A549 (cell line): ENCODE data around the gene DAGLB. TPM values are rescaled to one million over a fixed set of nuclear protein-coding genes. Genes with fewer than 3 reads are reported as not detected.
"Not testable (repeated sequence)": the region's sequence is repeated elsewhere in the genome, so short reads cannot be mapped to it uniquely, and the experiment has no call there.

Experiments
- ATAC-seq, 2 experiments: fragments of 200-7000 bp in 1 of 2; fragments of >200 bp in 1 of 2; cut with Nextera tagmentation in 1 of 2; cut with Tn5 transposase in 1 of 2; 3 replicates each; pipeline versions ENCODE4 v1.8.0 to v1.9.1; 2018 to 2020; ENCODE audit warnings: mild to moderate bottlenecking in 1 of 2, moderate library complexity in 1 of 2
- CTCF ChIA-PET: fragments of 300-600 bp; sonication (Branson Sonifier 250); formaldehyde crosslinking; extraction: SDS; loops from one replicate; lab custom pipeline; 2021; ENCODE audit warnings: antibody characterized with exemption, inconsistent platforms; lab: Yijun Ruan, JAX
- POLR2A ChIA-PET: fragments of 350-600 bp; formaldehyde crosslinking; extraction: SDS; loops from one replicate; lab custom pipeline; 2021; ENCODE audit warnings: antibody characterized with exemption, inconsistent platforms; lab: Yijun Ruan, JAX
- DNase-seq, 2 experiments: peaks; one replicate each; pipeline versions ENCODE4 v3.0.0 to v3.0.0-alpha.2; 2011 to 2016; ENCODE audit warnings: low read depth in 1 of 2, low spot score in 1 of 2
- FAIRE-seq: peaks from 2 replicates; lab custom pipeline; 2011; peaks lifted over from hg19 to GRCh38; lab: Jason Lieb, UNC
- H3K27ac ChIP-seq, 2 experiments: fragments of >200 bp; sonication (Bioruptor Twin); formaldehyde crosslinking; 3 replicates each; pipeline ENCODE4 v1.5.1; 2016 to 2017
- H3K4me1 ChIP-seq: fragments of >200 bp; sonication (Bioruptor Twin); formaldehyde crosslinking; 3 replicates; pipeline ENCODE4 v1.6.1; 2016
- H3K4me2 ChIP-seq: fragments of >200 bp; sonication (Bioruptor Twin); formaldehyde crosslinking; 3 replicates; pipeline ENCODE4 v1.6.1; 2016
- H3K4me3 ChIP-seq: fragments of >200 bp; sonication (Bioruptor Twin); formaldehyde crosslinking; 3 replicates; pipeline ENCODE4 v1.5.1; 2016
- H3K9me3 ChIP-seq: fragments of >200 bp; sonication (Bioruptor Twin); formaldehyde crosslinking; 3 replicates; pipeline ENCODE4 v1.6.1; 2016
- EP300 ChIP-seq, 2 experiments: fragments of >200 bp; sonication (Bioruptor Twin); formaldehyde crosslinking; IDR thresholded peaks; 2 replicates in 1 of 2; 3 replicates in 1 of 2; pipeline ENCODE4 v1.6.1; 2016 to 2017
- ESRRA ChIP-seq: fragments of 150-350 bp; IDR thresholded peaks from 2 replicates; pipeline ENCODE4 v1.6.1; 2014; ENCODE audit warnings: mild to moderate bottlenecking, low read length, borderline replicate concordance
- FOSL2 ChIP-seq, 2 experiments: fragments of 450-650 bp in 1 of 2; fragments of >200 bp in 1 of 2; sonication (Bioruptor Twin) in 1 of 2; formaldehyde crosslinking; IDR thresholded peaks; 2 replicates each; pipeline versions ENCODE4 v1.5.0 to v1.6.1; 2016 to 2020; ENCODE audit warnings: mild to moderate bottlenecking in 1 of 2, moderate library complexity in 1 of 2
- FOXS1 ChIP-seq: fragments of 250-450 bp; sonication (Bioruptor Pico); IDR thresholded peaks from 2 replicates; pipeline ENCODE4 v1.5.0; 2020; ENCODE audit warnings: mild to moderate bottlenecking, moderate library complexity
- GATA3 ChIP-seq: IDR thresholded peaks from 2 replicates; pipeline ENCODE4 v1.6.1; 2012; ENCODE audit warnings: borderline replicate concordance
- HEYL ChIP-seq: fragments of 250-450 bp; sonication (Bioruptor Pico); IDR thresholded peaks from 2 replicates; pipeline ENCODE4 v1.8.0; 2021; ENCODE audit warnings: mild to moderate bottlenecking, moderate library complexity
- HOXA7 ChIP-seq: fragments of 250-450 bp; sonication (Bioruptor Pico); IDR thresholded peaks from 2 replicates; pipeline ENCODE4 v1.5.0; 2020; ENCODE audit warnings: mild to moderate bottlenecking, moderate library complexity
- MAFK ChIP-seq: fragments of 450-650 bp; IDR thresholded peaks from 2 replicates; pipeline ENCODE4 v1.6.1; 2014; ENCODE audit not compliant: partially characterized antibody
- MAZ ChIP-seq: fragments of 150-350 bp; IDR thresholded peaks from 2 replicates; pipeline ENCODE4 v1.6.1; 2014; ENCODE audit warnings: antibody characterized with exemption, low read depth, low read length, borderline replicate concordance
- TP53 ChIP-seq: fragments of 250-450 bp; sonication (Bioruptor Pico); IDR thresholded peaks from 2 replicates; pipeline ENCODE4 v1.5.0; 2021; ENCODE audit warnings: mild to moderate bottlenecking, moderate library complexity
- ZC3H11A ChIP-seq: fragments of 450-650 bp; IDR thresholded peaks from 2 replicates; pipeline ENCODE4 v1.6.1; 2014; ENCODE audit warnings: antibody characterized with exemption, mild to moderate bottlenecking
- ZNF302 ChIP-seq: fragments of 250-450 bp; sonication (Bioruptor Pico); IDR thresholded peaks from 2 replicates; pipeline ENCODE4 v1.9.0; 2021; ENCODE audit warnings: inconsistent platforms, mild to moderate bottlenecking, moderate library complexity
- WGBS: methylation state at CpG from one replicate; pipeline ENCODE4 v1.1.6; 2017; ENCODE audit errors: missing lambda C conversion rate; 5-methylcytosine and 5-hydroxymethylcytosine counted together
- polyA plus RNA-seq, 4 experiments: library from polyadenylated mRNA; depleted of rRNA in 3 of 4; stranded (reverse); fragments of >200 nt; fragmentation: RNase III in 1 of 4; extraction: RNeasy Plus Mini Kit Qiagen cat#74134 plus additional on column Dnase treatment in 1 of 4; gene quantifications; 2 replicates in 3 of 4; 3 replicates in 1 of 4; pipeline ENCODE4 v1.2.3, GENCODE V29; 2011 to 2017
- TF ChIP-seq, protein P1 (sequence below): fragments of >200 bp; sonication (Bioruptor Twin); formaldehyde crosslinking; IDR thresholded peaks from 3 replicates; pipeline ENCODE4 v1.5.1; 2016
- TF ChIP-seq, protein P2 (sequence below): fragments of >200 bp; sonication (Bioruptor Twin); formaldehyde crosslinking; IDR thresholded peaks from 3 replicates; pipeline ENCODE4 v1.6.1; 2016
- TF ChIP-seq, protein P3 (sequence below): IDR thresholded peaks from 2 replicates; pipeline ENCODE4 v1.6.1; 2012
- TF ChIP-seq, protein P4 (sequence below): fragments of 150-350 bp; IDR thresholded peaks from 2 replicates; pipeline ENCODE4 v1.6.1; 2014; ENCODE audit warnings: low read depth, mild to moderate bottlenecking, low read length
- TF ChIP-seq, protein P5 (sequence below): fragments of 250-450 bp; sonication (Bioruptor Pico); IDR thresholded peaks from 2 replicates; pipeline ENCODE4 v1.5.0; 2020; ENCODE audit warnings: low read depth, mild to moderate bottlenecking, moderate library complexity

Gene DAGLB
- polyA plus RNA-seq, 2 of the 4 experiments (the other 2 are of a cell fraction), result 14.5 to 19.7 TPM

DNA sequence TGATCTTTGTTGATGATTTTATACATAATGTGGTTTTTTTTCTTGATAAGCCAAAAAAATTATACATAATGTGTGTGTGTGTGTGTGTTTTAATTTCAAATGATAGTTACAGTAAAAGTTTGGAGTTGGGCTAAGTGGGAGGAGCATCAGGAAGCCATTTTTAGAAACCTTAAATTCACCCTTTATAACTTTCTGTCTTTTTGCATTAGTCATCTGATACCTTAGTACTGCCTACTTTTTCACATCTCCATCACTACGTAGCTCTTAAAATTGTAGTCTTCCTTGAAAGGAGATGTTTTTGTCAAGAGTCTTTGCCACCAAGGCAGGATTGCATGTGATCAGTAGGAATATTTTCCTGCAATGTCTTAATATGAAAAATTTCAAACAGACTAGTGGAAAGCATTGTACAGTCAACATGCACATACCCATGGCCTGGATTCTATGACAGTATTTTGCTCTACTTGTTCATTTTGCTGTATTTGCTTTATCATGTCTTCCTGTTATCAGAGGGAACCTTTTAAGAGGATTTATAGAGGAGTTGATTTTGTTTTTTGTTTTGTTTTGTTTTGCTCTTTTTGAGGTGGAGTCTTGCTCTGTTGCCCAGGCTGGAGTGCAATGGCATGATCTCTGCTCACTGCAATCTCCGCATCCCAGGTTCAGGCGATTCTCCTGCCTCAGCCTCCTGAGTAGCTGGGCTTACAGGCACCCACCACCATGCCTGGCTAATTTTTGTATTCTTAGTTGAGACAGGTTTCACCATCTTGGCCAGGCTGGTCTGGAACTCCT is 67.3 kb downstream of the DAGLB start:
- no peak overlapping the region for H3K27ac ChIP-seq
- TF ChIP-seq ESRRA (no peak), TP53 (no peak), HEYL (CRISPR knock-in tag) (no peak)
- TF ChIP-seq, protein P1, sequence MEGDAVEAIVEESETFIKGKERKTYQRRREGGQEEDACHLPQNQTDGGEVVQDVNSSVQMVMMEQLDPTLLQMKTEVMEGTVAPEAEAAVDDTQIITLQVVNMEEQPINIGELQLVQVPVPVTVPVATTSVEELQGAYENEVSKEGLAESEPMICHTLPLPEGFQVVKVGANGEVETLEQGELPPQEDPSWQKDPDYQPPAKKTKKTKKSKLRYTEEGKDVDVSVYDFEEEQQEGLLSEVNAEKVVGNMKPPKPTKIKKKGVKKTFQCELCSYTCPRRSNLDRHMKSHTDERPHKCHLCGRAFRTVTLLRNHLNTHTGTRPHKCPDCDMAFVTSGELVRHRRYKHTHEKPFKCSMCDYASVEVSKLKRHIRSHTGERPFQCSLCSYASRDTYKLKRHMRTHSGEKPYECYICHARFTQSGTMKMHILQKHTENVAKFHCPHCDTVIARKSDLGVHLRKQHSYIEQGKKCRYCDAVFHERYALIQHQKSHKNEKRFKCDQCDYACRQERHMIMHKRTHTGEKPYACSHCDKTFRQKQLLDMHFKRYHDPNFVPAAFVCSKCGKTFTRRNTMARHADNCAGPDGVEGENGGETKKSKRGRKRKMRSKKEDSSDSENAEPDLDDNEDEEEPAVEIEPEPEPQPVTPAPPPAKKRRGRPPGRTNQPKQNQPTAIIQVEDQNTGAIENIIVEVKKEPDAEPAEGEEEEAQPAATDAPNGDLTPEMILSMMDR, result no peak
- WGBS, result 94% methylated on average over 3 of the region's 3 CpGs
- ChIA-PET CTCF (interaction anchor here (0.7 to 1.1 kb wide), 3 partner anchors 12 to 30 kb away, joined by 3 read pairs; no protein-coding TSS in a partner anchor), POLR2A (no interaction called here)
- peaks cover 71% of the 10 kb centered on the region for H3K4me1 ChIP-seq
- H3K4me3 ChIP-seq, result no peak overlapping the region
- H3K4me2 ChIP-seq, result peak overlapping the region; percentile 16; the same call in 1 of the 3 replicates
- no peak for FAIRE-seq
- no peak for DNase-seq
- no peaks in the 10 kb centered on the region for H3K9me3 ChIP-seq
- ATAC-seq, result no peak

DNA sequence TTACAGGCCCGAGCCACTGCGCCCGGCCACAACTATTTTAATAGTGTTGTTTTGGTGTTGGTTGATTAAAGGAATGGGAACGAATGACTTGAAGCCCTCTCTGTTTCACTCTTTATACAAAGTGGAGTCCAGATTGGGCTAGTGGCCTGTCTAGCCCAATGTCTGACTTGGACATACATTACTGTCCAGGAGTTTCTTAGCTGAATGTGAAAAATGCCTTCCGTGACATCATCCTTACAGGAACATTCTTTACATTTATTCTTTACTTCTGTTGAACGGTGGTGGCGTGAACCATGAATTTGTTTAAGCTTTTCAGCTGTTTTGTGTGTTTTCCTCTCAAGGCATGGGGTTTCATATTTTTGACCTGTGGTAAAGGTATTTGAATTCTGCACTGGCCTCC is 67.9 kb downstream of the DAGLB start:
- WGBS, result 81% methylated on average over 7 of the region's 7 CpGs
- Histone ChIP-seq H3K4me1 (peaks cover 68% of the 10 kb centered on the region), H3K27ac (no peak overlapping the region), H3K9me3 (no peaks in the 10 kb centered on the region), H3K4me3 (no peak overlapping the region), H3K4me2 (peak overlapping the region; percentile 16; the same call in 1 of the 3 replicates)
- ChIA-PET CTCF (interaction anchor here (1.1 kb wide), 1 partner anchor 15 kb away, joined by 3 read pairs; no protein-coding TSS in a partner anchor), POLR2A (no interaction called here)
- TF ChIP-seq HEYL (CRISPR knock-in tag) (no peak), TP53 (no peak), ZC3H11A (no peak), FOXS1 (CRISPR knock-in tag) (no peak)
- no peak for DNase-seq
- no peak for FAIRE-seq
- ATAC-seq, result no peak

DNA sequence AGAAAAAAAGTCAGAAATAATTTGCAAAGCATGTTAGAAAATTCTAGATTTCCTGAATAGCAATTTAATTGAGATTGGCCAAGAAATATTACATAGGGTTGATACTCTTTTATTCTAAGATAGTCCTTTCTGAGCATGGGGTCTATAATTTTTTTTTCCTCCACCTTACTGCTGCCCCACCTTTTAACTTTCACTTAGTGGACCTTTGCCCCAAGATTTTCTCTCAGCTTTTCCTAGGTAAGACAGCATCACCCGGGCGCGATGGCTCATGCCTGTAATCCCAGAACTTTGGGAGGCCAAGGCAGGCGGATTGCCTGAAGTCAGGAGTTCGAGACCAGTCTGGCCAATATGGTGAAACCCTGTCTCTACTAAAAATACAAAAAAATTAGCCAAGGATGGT is 69.2 kb downstream of the DAGLB start:
- FAIRE-seq, POLR2A ChIA-PET, H3K4me2 ChIP-seq, DNase-seq, H3K9me3 ChIP-seq, H3K4me3 ChIP-seq, H3K27ac ChIP-seq, ATAC-seq: not testable (repeated sequence)
- peaks cover 54% of the 10 kb centered on the region for H3K4me1 ChIP-seq
- WGBS, result 93% methylated on average over 5 of the region's 5 CpGs
- CTCF ChIA-PET, result interaction anchor here (0.8 kb wide), 1 partner anchor 59 kb away, joined by 3 read pairs; no protein-coding TSS in a partner anchor

DNA sequence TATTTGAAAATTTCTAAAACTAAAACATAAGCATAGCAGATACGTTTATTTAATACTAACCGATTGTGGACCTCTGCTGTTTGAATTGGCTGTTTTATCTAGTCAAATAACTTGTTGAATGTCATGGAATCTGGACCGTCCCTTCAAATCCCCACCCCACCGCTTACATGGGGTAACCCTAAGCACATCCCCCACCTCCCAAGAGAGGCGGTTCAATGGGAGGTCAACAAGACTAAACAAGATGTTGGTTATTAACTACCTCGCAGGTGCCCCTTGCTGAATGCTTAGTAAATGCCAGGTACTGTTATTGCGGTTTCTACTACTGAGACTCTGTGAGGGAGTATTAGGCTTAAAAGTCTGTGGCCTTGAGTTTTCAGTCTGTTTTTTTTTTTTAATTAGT is 70.9 kb downstream of the DAGLB start:
- Histone ChIP-seq H3K4me1 (peaks cover 37% of the 10 kb centered on the region), H3K4me3 (peak overlapping the region; percentile 96), H3K27ac (peak overlapping the region; percentile 95 to 98; a peak in 4 of 6 replicates), H3K4me2 (peak overlapping the region; percentile 76), H3K9me3 (no peaks in the 10 kb centered on the region)
- ATAC-seq (no peak), FAIRE-seq (no peak), DNase-seq (no peak)
- TF ChIP-seq, protein P2, sequence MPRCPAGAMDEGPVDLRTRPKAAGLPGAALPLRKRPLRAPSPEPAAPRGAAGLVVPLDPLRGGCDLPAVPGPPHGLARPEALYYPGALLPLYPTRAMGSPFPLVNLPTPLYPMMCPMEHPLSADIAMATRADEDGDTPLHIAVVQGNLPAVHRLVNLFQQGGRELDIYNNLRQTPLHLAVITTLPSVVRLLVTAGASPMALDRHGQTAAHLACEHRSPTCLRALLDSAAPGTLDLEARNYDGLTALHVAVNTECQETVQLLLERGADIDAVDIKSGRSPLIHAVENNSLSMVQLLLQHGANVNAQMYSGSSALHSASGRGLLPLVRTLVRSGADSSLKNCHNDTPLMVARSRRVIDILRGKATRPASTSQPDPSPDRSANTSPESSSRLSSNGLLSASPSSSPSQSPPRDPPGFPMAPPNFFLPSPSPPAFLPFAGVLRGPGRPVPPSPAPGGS, result no peak
- no peak for TF ChIP-seq HOXA7 (CRISPR knock-in tag)
- no peak for TF ChIP-seq ZNF302 (CRISPR knock-in tag)
- TF ChIP-seq, protein P3, sequence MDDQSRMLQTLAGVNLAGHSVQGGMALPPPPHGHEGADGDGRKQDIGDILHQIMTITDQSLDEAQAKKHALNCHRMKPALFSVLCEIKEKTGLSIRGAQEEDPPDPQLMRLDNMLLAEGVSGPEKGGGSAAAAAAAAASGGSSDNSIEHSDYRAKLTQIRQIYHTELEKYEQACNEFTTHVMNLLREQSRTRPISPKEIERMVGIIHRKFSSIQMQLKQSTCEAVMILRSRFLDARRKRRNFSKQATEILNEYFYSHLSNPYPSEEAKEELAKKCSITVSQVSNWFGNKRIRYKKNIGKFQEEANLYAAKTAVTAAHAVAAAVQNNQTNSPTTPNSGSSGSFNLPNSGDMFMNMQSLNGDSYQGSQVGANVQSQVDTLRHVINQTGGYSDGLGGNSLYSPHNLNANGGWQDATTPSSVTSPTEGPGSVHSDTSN, result no peak
- TF ChIP-seq, protein P4, sequence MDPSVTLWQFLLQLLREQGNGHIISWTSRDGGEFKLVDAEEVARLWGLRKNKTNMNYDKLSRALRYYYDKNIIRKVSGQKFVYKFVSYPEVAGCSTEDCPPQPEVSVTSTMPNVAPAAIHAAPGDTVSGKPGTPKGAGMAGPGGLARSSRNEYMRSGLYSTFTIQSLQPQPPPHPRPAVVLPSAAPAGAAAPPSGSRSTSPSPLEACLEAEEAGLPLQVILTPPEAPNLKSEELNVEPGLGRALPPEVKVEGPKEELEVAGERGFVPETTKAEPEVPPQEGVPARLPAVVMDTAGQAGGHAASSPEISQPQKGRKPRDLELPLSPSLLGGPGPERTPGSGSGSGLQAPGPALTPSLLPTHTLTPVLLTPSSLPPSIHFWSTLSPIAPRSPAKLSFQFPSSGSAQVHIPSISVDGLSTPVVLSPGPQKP, result no peak
- TF ChIP-seq GATA3, result no peak
- no peak for TF ChIP-seq EP300 (IDR thresholded peaks at IDR 0.05)
- TF ChIP-seq FOSL2 (IDR thresholded peaks at IDR 0.05), result no peak
- no peak for TF ChIP-seq FOSL2 (CRISPR knock-in tag; IDR thresholded peaks at IDR 0.05)
- no peak for TF ChIP-seq MAFK
- TF ChIP-seq HEYL (CRISPR knock-in tag), result no peak
- TF ChIP-seq, protein P5, sequence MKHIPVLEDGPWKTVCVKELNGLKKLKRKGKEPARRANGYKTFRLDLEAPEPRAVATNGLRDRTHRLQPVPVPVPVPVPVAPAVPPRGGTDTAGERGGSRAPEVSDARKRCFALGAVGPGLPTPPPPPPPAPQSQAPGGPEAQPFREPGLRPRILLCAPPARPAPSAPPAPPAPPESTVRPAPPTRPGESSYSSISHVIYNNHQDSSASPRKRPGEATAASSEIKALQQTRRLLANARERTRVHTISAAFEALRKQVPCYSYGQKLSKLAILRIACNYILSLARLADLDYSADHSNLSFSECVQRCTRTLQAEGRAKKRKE (CRISPR knock-in tag), result no peak
- no peak for TF ChIP-seq MAZ
- WGBS, result 16% methylated on average over 7 of the region's 7 CpGs
- ChIA-PET CTCF (interaction anchor here (1.1 to 1.4 kb wide), 2 partner anchors 23 to 24 kb away, joined by 3 read pairs; no protein-coding TSS in a partner anchor), POLR2A (no interaction called here)
